ENCODE measurements around the gene LIN7B. TPM values are rescaled to one million over a fixed set of nuclear protein-coding genes. Genes with fewer than 3 reads are reported as not detected.

Gene LIN7B
- total and polyA plus RNA-seq, 2 of the 13 experiments (the other 11 are each of a cell fraction or from before 2014, with no cell fraction given), result 5.3 to 7.6 TPM

DNA sequence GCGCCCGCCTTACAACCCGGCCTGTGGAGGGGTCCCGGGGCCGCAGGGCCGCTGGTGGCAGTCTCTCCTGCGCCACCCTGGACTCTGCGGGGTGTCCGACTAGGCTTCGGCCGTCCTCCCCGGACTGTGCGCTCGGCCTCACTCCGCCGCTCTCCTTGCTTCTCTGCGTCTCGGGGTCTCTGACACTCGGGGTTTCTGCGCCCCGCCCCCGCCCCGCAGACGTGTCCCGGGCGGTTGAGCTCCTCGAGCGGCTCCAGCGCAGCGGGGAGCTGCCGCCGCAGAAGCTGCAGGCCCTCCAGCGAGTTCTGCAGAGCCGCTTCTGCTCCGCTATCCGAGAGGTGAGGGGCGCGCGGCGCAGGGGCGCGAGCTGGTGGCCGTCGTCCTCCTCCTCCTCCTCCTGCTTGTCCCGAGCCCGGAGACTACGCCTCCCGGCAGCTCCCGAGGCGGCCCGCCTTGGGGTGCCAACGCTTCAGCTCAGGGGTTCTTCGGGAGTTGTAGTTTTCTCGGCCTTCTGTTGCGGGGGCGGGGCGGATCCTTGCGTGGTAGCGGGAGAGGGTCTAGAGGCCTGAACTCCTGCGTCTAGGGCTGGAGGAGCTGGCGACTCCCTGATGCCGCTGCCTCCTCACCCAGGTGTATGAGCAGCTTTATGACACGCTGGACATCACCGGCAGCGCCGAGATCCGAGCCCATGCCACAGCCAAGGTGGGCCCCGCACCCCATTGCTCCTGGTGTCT is 627 bp downstream of the LIN7B start (continued):
- TF ChIP-seq ZNF318 (CRISPR knock-in tag; IDR thresholded peaks at IDR 0.05) (no peak), ZNF782 (CRISPR knock-in tag; IDR thresholded peaks at IDR 0.05; ENCODE audit: borderline replicate concordance) (no peak), TBP (CRISPR knock-in tag; IDR thresholded peaks at IDR 0.05) (no peak; the same call in 1 of the 2 replicates), PRDM4 (CRISPR knock-in tag; IDR thresholded peaks at IDR 0.05; ENCODE audit: borderline replicate concordance) (no peak), DNMT3B (CRISPR knock-in tag; conservative IDR thresholded peaks at IDR 0.05) (no peak), STAG1 (CRISPR knock-in tag; IDR thresholded peaks at IDR 0.05) (no peak), TARDBP (CRISPR knock-in tag; IDR thresholded peaks at IDR 0.05) (no peak), SCMH1 (CRISPR knock-in tag; IDR thresholded peaks at IDR 0.05; ENCODE audit: borderline replicate concordance) (no peak), NCOA5 (CRISPR knock-in tag; IDR thresholded peaks at IDR 0.05) (no peak), GABPA (IDR thresholded peaks at IDR 0.05; ENCODE audit: low read depth, low read length) (no peak), GABPA (CRISPR knock-in tag; IDR thresholded peaks at IDR 0.05; ENCODE audit: low read depth) (peak; percentile 43), ZNF501 (CRISPR knock-in tag; IDR thresholded peaks at IDR 0.05) (peak; percentile 41; the same call in 1 of the 2 replicates), ZNF879 (CRISPR knock-in tag; IDR thresholded peaks at IDR 0.05) (no peak), ZFP41 (CRISPR knock-in tag; IDR thresholded peaks at IDR 0.05; ENCODE audit: borderline replicate concordance) (no peak), ZNF652 (CRISPR knock-in tag; IDR thresholded peaks at IDR 0.05; ENCODE audit: borderline replicate concordance, low read depth) (no peak), PHB2 (IDR thresholded peaks at IDR 0.05; ENCODE audit: partially characterized antibody) (no peak), AHR (CRISPR knock-in tag; IDR thresholded peaks at IDR 0.05) (no peak), JUNB (CRISPR knock-in tag; IDR thresholded peaks at IDR 0.05; ENCODE audit: borderline replicate concordance) (no peak), PRMT3 (CRISPR knock-in tag; IDR thresholded peaks at IDR 0.05; ENCODE audit: borderline replicate concordance, low read depth) (no peak)
- TF ChIP-seq, protein P1, sequence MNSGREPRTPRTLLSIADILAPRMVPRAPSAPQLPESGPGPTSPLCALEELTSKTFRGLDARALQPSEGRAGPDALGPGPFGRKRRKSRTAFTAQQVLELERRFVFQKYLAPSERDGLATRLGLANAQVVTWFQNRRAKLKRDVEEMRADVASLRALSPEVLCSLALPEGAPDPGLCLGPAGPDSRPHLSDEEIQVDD (CRISPR knock-in tag; IDR thresholded peaks at IDR 0.05; ENCODE audit: borderline replicate concordance), result no peak

All from HepG2 (cell line).